Activated naive CD8-positive, alpha-beta T cell treated with anti-CD3 and anti-CD28 coated beads for 36 hours (primary cell): Measurements from ENCODE around the gene POU3F1. TPM values are rescaled to one million over a fixed set of nuclear protein-coding genes. Genes with fewer than 3 reads are reported as not detected.

ENCODE experiments used
- DNase-seq: peaks from one replicate; pipeline ENCODE4 v3.0.0; 2021
- H3K27ac Mint-ChIP-seq: one replicate; pipeline ENCODE4 v1.8.0; 2022; ENCODE audit warnings: mild to moderate bottlenecking, moderate library complexity, mixed read lengths
- H3K27me3 Mint-ChIP-seq: one replicate; pipeline ENCODE4 v1.8.0; 2022; ENCODE audit warnings: mild to moderate bottlenecking, mixed read lengths
- H3K36me3 Mint-ChIP-seq: one replicate; pipeline ENCODE4 v1.8.0; 2021; ENCODE audit warnings: mild to moderate bottlenecking, mixed read lengths
- H3K4me1 Mint-ChIP-seq: one replicate; pipeline ENCODE4 v1.8.0; 2021; ENCODE audit warnings: mixed read lengths
- H3K4me3 Mint-ChIP-seq: one replicate; pipeline ENCODE4 v1.8.0; 2022; ENCODE audit warnings: mild to moderate bottlenecking, moderate library complexity, mixed read lengths
- H3K9me3 Mint-ChIP-seq: one replicate; pipeline ENCODE4 v1.8.0; 2022; ENCODE audit warnings: mixed read lengths
- total RNA-seq, 2 experiments: library from RNA; stranded (reverse); gene quantifications; one replicate each; pipeline ENCODE4 v1.2.3, GENCODE V29; 2021

Gene POU3F1
- total RNA-seq, 2 experiments from 2014 or later: 0.10 TPM; not detected in 1

- Mint-ChIP-seq H3K36me3 (peaks cover 5% of the 10 kb centered on the region), H3K9me3 (no peaks in the 10 kb centered on the region), H3K4me3 (peak overlapping the region; percentile 59), H3K27me3 (peaks cover 3% of the 10 kb centered on the region), H3K27ac (peak overlapping the region; percentile 87), H3K4me1 (peaks cover 57% of the 10 kb centered on the region)
- peak; percentile 81 for DNase-seq
Measured at GRCh38 chr1:38029685-38030511, 16.7 kb downstream of the POU3F1 start.

- Mint-ChIP-seq H3K27ac (peak overlapping the region; percentile 87), H3K9me3 (no peaks in the 10 kb centered on the region), H3K4me1 (peaks cover 57% of the 10 kb centered on the region), H3K36me3 (peaks cover 5% of the 10 kb centered on the region), H3K4me3 (peak overlapping the region; percentile 40), H3K27me3 (peaks cover 2% of the 10 kb centered on the region)
- no peak for DNase-seq
Measured at GRCh38 chr1:38029081-38029681, 17.4 kb downstream of the POU3F1 start.

- Mint-ChIP-seq H3K27ac (peak overlapping the region; percentile 87), H3K4me1 (peaks cover 57% of the 10 kb centered on the region), H3K4me3 (peak overlapping the region; percentile 23), H3K27me3 (no peaks in the 10 kb centered on the region), H3K36me3 (peaks cover 7% of the 10 kb centered on the region), H3K9me3 (no peaks in the 10 kb centered on the region)
- DNase-seq: no peak
Measured at GRCh38 chr1:38028671-38029070, 17.9 kb downstream of the POU3F1 start.

- Mint-ChIP-seq H3K4me1 (peaks cover 57% of the 10 kb centered on the region), H3K27me3 (no peaks in the 10 kb centered on the region), H3K36me3 (peaks cover 9% of the 10 kb centered on the region), H3K27ac (peak overlapping the region; percentile 87), H3K9me3 (no peaks in the 10 kb centered on the region), H3K4me3 (no peak overlapping the region)
- DNase-seq: peak; percentile 82
Measured at GRCh38 chr1:38028105-38028591, 18.4 kb downstream of the POU3F1 start.

GRCh38 chr1:38027201-38028104, 19.1 kb downstream of the POU3F1 start:
- DNase-seq: no peak
- peaks cover 13% of the 10 kb centered on the region for H3K36me3 Mint-ChIP-seq
- no peaks in the 10 kb centered on the region for H3K27me3 Mint-ChIP-seq
- peaks cover 57% of the 10 kb centered on the region for H3K4me1 Mint-ChIP-seq
- H3K4me3 Mint-ChIP-seq: no peak overlapping the region
- peak overlapping the region; percentile 70 for H3K27ac Mint-ChIP-seq
- H3K9me3 Mint-ChIP-seq: no peaks in the 10 kb centered on the region

- H3K27ac Mint-ChIP-seq: no peak overlapping the region
- peaks cover 57% of the 10 kb centered on the region for H3K4me1 Mint-ChIP-seq
- no peaks in the 10 kb centered on the region for H3K27me3 Mint-ChIP-seq
- DNase-seq: peak; percentile 46
- H3K9me3 Mint-ChIP-seq: no peaks in the 10 kb centered on the region
- H3K36me3 Mint-ChIP-seq: peaks cover 19% of the 10 kb centered on the region
- no peak overlapping the region for H3K4me3 Mint-ChIP-seq
Measured at GRCh38 chr1:38026592-38027200, 19.9 kb downstream of the POU3F1 start.

GRCh38 chr1:38025664-38026063, 20.9 kb downstream of the POU3F1 start:
- Mint-ChIP-seq H3K9me3 (no peaks in the 10 kb centered on the region), H3K4me1 (peaks cover 47% of the 10 kb centered on the region), H3K27ac (no peak overlapping the region), H3K36me3 (peaks cover 19% of the 10 kb centered on the region), H3K27me3 (no peaks in the 10 kb centered on the region), H3K4me3 (no peak overlapping the region)
- no peak for DNase-seq

- no peak overlapping the region for H3K4me3 Mint-ChIP-seq
- peaks cover 19% of the 10 kb centered on the region for H3K36me3 Mint-ChIP-seq
- no peaks in the 10 kb centered on the region for H3K27me3 Mint-ChIP-seq
- no peak overlapping the region for H3K27ac Mint-ChIP-seq
- no peak for DNase-seq
- no peaks in the 10 kb centered on the region for H3K9me3 Mint-ChIP-seq
- peaks cover 42% of the 10 kb centered on the region for H3K4me1 Mint-ChIP-seq
Measured at GRCh38 chr1:38025233-38025632, 21.4 kb downstream of the POU3F1 start.

GRCh38 chr1:38022810-38023209, 23.8 kb downstream of the POU3F1 start:
- no peaks in the 10 kb centered on the region for H3K27me3 Mint-ChIP-seq
- peaks cover 30% of the 10 kb centered on the region for H3K4me1 Mint-ChIP-seq
- no peak overlapping the region for H3K27ac Mint-ChIP-seq
- H3K36me3 Mint-ChIP-seq: peaks cover 23% of the 10 kb centered on the region
- no peaks in the 10 kb centered on the region for H3K9me3 Mint-ChIP-seq
- no peak overlapping the region for H3K4me3 Mint-ChIP-seq
- no peak for DNase-seq

GRCh38 chr1:38021969-38022368, 24.6 kb downstream of the POU3F1 start:
- Mint-ChIP-seq H3K36me3 (peaks cover 27% of the 10 kb centered on the region), H3K4me3 (no peak overlapping the region), H3K27me3 (no peaks in the 10 kb centered on the region), H3K4me1 (peaks cover 22% of the 10 kb centered on the region), H3K9me3 (no peaks in the 10 kb centered on the region), H3K27ac (no peak overlapping the region)
- DNase-seq: no peak

GRCh38 chr1:38020396-38020795, 26.2 kb downstream of the POU3F1 start:
- Mint-ChIP-seq H3K9me3 (no peaks in the 10 kb centered on the region), H3K36me3 (peaks cover 26% of the 10 kb centered on the region)

GRCh38 chr1:38018864-38019343, 27.7 kb downstream of the POU3F1 start:
- DNase-seq: no peak
- Mint-ChIP-seq H3K4me3 (no peak overlapping the region), H3K9me3 (no peaks in the 10 kb centered on the region), H3K36me3 (peaks cover 29% of the 10 kb centered on the region), H3K27ac (no peak overlapping the region), H3K27me3 (no peaks in the 10 kb centered on the region), H3K4me1 (peaks cover 26% of the 10 kb centered on the region)

More at GRCh38 chr1:38020396-38020795, 26.2 kb downstream of the POU3F1 start:
- Mint-ChIP-seq H3K27ac (no peak overlapping the region), H3K4me1 (peaks cover 19% of the 10 kb centered on the region), H3K27me3 (no peaks in the 10 kb centered on the region), H3K4me3 (no peak overlapping the region)
- no peak for DNase-seq

GRCh38 chr1:38015978-38016725, 30.4 kb downstream of the POU3F1 start:
- Mint-ChIP-seq H3K27ac (peak overlapping the region; percentile 46), H3K36me3 (peaks cover 28% of the 10 kb centered on the region), H3K4me1 (peaks cover 38% of the 10 kb centered on the region), H3K4me3 (no peak overlapping the region), H3K27me3 (no peaks in the 10 kb centered on the region), H3K9me3 (no peaks in the 10 kb centered on the region)
- DNase-seq: no peak
